GM12878 (cell line): ENCODE data around the gene RNF148. TPM values are rescaled to one million over a fixed set of nuclear protein-coding genes. Genes with fewer than 3 reads are reported as not detected.

Experiments
- ATAC-seq: fragments of 200-7000 bp; cut with Tn5 transposase; 3 replicates; pipeline ENCODE4 v1.9.1; 2020; ENCODE audit warnings: mild to moderate bottlenecking, moderate library complexity
- BruUV-seq: library from RNA; stranded (reverse); fragments of 400-500 nt; replicated peaks from 2 replicates; lab custom pipeline; 2021; lab: Mats Ljungman, UMichigan
- CTCF ChIA-PET: fragments of 300-600 bp; sonication (Branson Sonifier 250); formaldehyde crosslinking; extraction: SDS; loops from one replicate; lab custom pipeline; 2021; ENCODE audit warnings: inconsistent platforms; lab: Yijun Ruan, JAX
- POLR2A ChIA-PET: fragments of 350-600 bp; formaldehyde crosslinking; extraction: SDS; loops from one replicate; lab custom pipeline; 2021; ENCODE audit warnings: inconsistent platforms; lab: Charles Lee
- RAD21 ChIA-PET: fragments of 300-600 bp; sonication (Branson Sonifier 250); formaldehyde crosslinking; loops from one replicate; lab custom pipeline; 2023; ENCODE audit warnings: antibody characterized with exemption; ENCODE audit not compliant: unreplicated experiment; lab: Charles Lee
- SMC1A ChIA-PET: fragments of 300-600 bp; sonication (Branson Sonifier 250); formaldehyde crosslinking; loops from one replicate; lab custom pipeline; 2023; ENCODE audit not compliant: unreplicated experiment, uncharacterized antibody; lab: Charles Lee
- DNase-seq: peaks from one replicate; pipeline ENCODE4 v3.0.0-alpha.2; 2011; ENCODE audit warnings: low read depth, low spot score
- FAIRE-seq: peaks from 3 replicates; lab custom pipeline; 2011; peaks lifted over from hg19 to GRCh38; lab: Jason Lieb, UNC
- H2AFZ ChIP-seq: 2 replicates; pipeline ENCODE4 v1.6.0; 2011; ENCODE audit warnings: low read depth, low read length, control low read depth; ENCODE audit not compliant: control insufficient read depth
- H3K27ac ChIP-seq: 2 replicates; pipeline ENCODE4 v1.5.1; 2011; ENCODE audit warnings: control low read depth; ENCODE audit not compliant: control insufficient read depth, insufficient read depth
- H3K27me3 ChIP-seq, 2 experiments: replicated peaks in 1 of 2; 2 replicates each; pipeline versions ENCODE4 v1.6.0 to v1.6.1; 2011; ENCODE audit warnings: low read length in 1 of 2; ENCODE audit not compliant: control insufficient read depth in 2 of 2, insufficient read depth in 2 of 2
- H3K36me3 ChIP-seq, 2 experiments: 2 replicates each; pipeline ENCODE4 v1.5.1; 2011; ENCODE audit warnings: low read length in 1 of 2; ENCODE audit not compliant: control insufficient read depth in 2 of 2, insufficient read depth in 2 of 2
- H3K4me1 ChIP-seq: 2 replicates; pipeline ENCODE4 v1.6.1; 2011; ENCODE audit warnings: mild to moderate bottlenecking, low read length, moderate library complexity, mixed read lengths; ENCODE audit not compliant: control insufficient read depth, insufficient read depth
- H3K4me2 ChIP-seq: 2 replicates; pipeline ENCODE4 v1.6.0; 2011; ENCODE audit warnings: control low read depth; ENCODE audit not compliant: control insufficient read depth, insufficient read depth
- H3K4me3 ChIP-seq: fragments of 200-600 bp; sonication (generic); 2 replicates; pipeline ENCODE4 v1.5.1; 2016
- H3K79me2 ChIP-seq: 2 replicates; pipeline ENCODE4 v1.6.0; 2011; ENCODE audit warnings: low read length; ENCODE audit not compliant: control insufficient read depth, insufficient read depth
- H3K9ac ChIP-seq: 2 replicates; pipeline ENCODE4 v1.8.0; 2011; ENCODE audit warnings: low read length, control low read depth, mixed read lengths; ENCODE audit not compliant: control insufficient read depth, insufficient read depth
- H3K9me3 ChIP-seq: replicated peaks from 3 replicates; pipeline ENCODE4 v1.5.1; 2011; ENCODE audit warnings: mild to moderate bottlenecking, low read length; ENCODE audit not compliant: control insufficient read depth, insufficient read depth
- H4K20me1 ChIP-seq: 2 replicates; pipeline ENCODE4 v1.6.0; 2011; ENCODE audit not compliant: control insufficient read depth, insufficient read depth
- ATF3 ChIP-seq: IDR thresholded peaks from 2 replicates; pipeline ENCODE4 v1.6.1; 2011; ENCODE audit warnings: low read depth, mild to moderate bottlenecking, low read length, moderate library complexity, borderline replicate concordance; ENCODE audit errors: extremely low read depth
- CEBPB ChIP-seq, 2 experiments: fragments of 150-350 bp in 1 of 2; IDR thresholded peaks; 2 replicates each; pipeline ENCODE4 v1.6.1; 2012 to 2014; ENCODE audit warnings: low read depth in 2 of 2, low read length in 2 of 2, borderline replicate concordance in 1 of 2, inconsistent platforms in 1 of 2
- CHD2 ChIP-seq: IDR thresholded peaks from 2 replicates; pipeline ENCODE4 v1.6.1; 2011; ENCODE audit warnings: low read depth, low read length, improper control_type of control experiment, borderline replicate concordance
- EGR1 ChIP-seq, 2 experiments: IDR thresholded peaks; 1 replicate in 1 of 2; 2 replicates in 1 of 2; pipeline ENCODE4 v1.6.1; 2011 to 2012; ENCODE audit warnings: low read depth in 2 of 2, low read length in 2 of 2, borderline replicate concordance in 1 of 2, mild to moderate bottlenecking in 1 of 2, moderate library complexity in 1 of 2
- MYB ChIP-seq: fragments of 150-350 bp; IDR thresholded peaks from 2 replicates; pipeline ENCODE4 v1.6.1; 2014; ENCODE audit warnings: mild to moderate bottlenecking, low read depth, low read length, borderline replicate concordance
- RCOR1 ChIP-seq: conservative IDR thresholded peaks from 2 replicates; pipeline ENCODE4 v1.6.1; 2012; ENCODE audit warnings: low read depth, low read length, improper control_type of control experiment
- SREBF1 ChIP-seq: IDR thresholded peaks from 2 replicates; pipeline ENCODE4 v1.6.1; 2012; ENCODE audit warnings: mild to moderate bottlenecking, low read length
- SREBF2 ChIP-seq: IDR thresholded peaks from 2 replicates; pipeline ENCODE4 v1.6.1; 2012; ENCODE audit warnings: mild to moderate bottlenecking, low read length
- STAT3 ChIP-seq: IDR thresholded peaks from 2 replicates; pipeline ENCODE4 v1.6.1; 2011; ENCODE audit warnings: low read depth, low read length, improper control_type of control experiment
- TCF7 ChIP-seq: IDR thresholded peaks from 2 replicates; pipeline ENCODE4 v1.6.1; 2014; ENCODE audit warnings: antibody characterized with exemption, borderline replicate concordance
- ZNF384 ChIP-seq: IDR thresholded peaks from 2 replicates; pipeline ENCODE4 v1.6.1; 2012; ENCODE audit warnings: low read depth, mild to moderate bottlenecking, low read length, improper control_type of control experiment, borderline replicate concordance
- WGBS: methylation state at CpG from one replicate; pipeline ENCODE4 v1.1.6; 2016; ENCODE audit warnings: low lambda C conversion rate; ENCODE audit not compliant: insufficient replicate concordance, insufficient coverage; ENCODE audit errors: missing lambda C conversion rate; 5-methylcytosine and 5-hydroxymethylcytosine counted together
- in situ Hi-C: fragments of 300-500 bp; cut with MboI; formaldehyde crosslinking; loops from 9 replicates; pipeline ENCODE4 v1.14.3; 2018; ENCODE audit warnings: mixed read lengths
- intact Hi-C: fragments of 100-400 bp; cut with micrococcal nuclease; formaldehyde crosslinking; loops from one replicate; pipeline ENCODE4 v1.14.2; 2022; ENCODE audit not compliant: unreplicated experiment
- polyA plus RNA-seq, 11 experiments: library from polyadenylated mRNA; depleted of rRNA in 4 of 11; unstranded in 6 of 11; stranded (reverse) in 5 of 11; fragments of >200 nt; fragmentation: Nextera tagmentation in 4 of 11; fragmentation: Illumina TruSeq in 1 of 11; extraction: Ambion mirVana in 4 of 11; extraction: Trizol in 1 of 11; gene quantifications; 1 replicate in 1 of 11; 2 replicates in 10 of 11; pipeline versions ENCODE4 v1.2.1 to v1.2.3, GENCODE V29; 2011 to 2016; ENCODE audit warnings: inconsistent platforms in 2 of 11, missing spikeins in 2 of 11, low read depth in 1 of 11
- total RNA-seq, 4 experiments: library from RNA; depleted of rRNA in 3 of 4; stranded (reverse); fragments of >200 nt in 3 of 4; fragmentation: Illumina TruSeq in 1 of 4; extraction: Trizol in 1 of 4; gene quantifications; 2 replicates each; pipeline versions ENCODE4 v1.2.1 to v1.2.3, GENCODE V29; 2013 to 2021
- TF ChIP-seq, protein P1 (sequence below): fragments of 450-650 bp; formaldehyde crosslinking; IDR thresholded peaks from 2 replicates; pipeline ENCODE4 v1.4.0; 2022; ENCODE audit warnings: mild to moderate bottlenecking, moderate library complexity
- TF ChIP-seq, protein P2 (sequence below): fragments of 150-350 bp; IDR thresholded peaks from 2 replicates; pipeline ENCODE4 v1.6.1; 2014; ENCODE audit warnings: mild to moderate bottlenecking, low read depth, low read length
- TF ChIP-seq, protein P3 (sequence below): IDR thresholded peaks from 2 replicates; pipeline ENCODE4 v1.6.1; 2012; ENCODE audit warnings: low read depth, low read length, improper control_type of control experiment

Gene RNF148
- total and polyA plus RNA-seq, 10 of the 15 experiments (the other 5 are each of a cell fraction or from before 2014, with no cell fraction given) = 0.06 to 0.22 (median 0.17) TPM; not detected in 7

DNA sequence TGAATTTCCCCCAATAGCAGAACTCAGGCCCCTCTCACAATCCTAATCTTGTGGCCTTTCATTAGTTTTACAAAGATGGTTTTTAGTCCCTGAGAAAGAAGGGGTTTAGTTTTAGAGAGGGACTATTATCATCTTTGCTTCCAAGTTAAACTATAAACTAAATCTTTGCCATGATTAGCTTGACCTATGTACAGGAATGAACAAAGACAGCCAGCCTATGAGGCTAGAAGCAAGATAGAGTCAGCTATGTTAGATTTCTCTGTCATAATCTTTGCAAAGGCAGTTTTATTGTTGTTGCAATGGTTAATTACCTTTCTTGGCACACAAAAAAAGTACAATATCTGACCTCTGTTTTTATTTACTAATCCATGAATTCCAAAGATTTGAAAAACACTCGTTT is 22.9 kb downstream of the RNF148 start:
- SMC1A ChIA-PET = interaction anchor here (0.9 kb wide), 1 partner anchor 12 kb away, joined by 3 read pairs; no protein-coding TSS in a partner anchor
- no peak overlapping the region for H3K4me3 ChIP-seq
- no peaks in the 10 kb centered on the region for H3K79me2 ChIP-seq
- RAD21 ChIA-PET = no interaction called here
- in situ Hi-C loops (no loop called here), intact Hi-C loops (loop anchor here (10.0 kb wide), 1 partner anchor 375 kb away; no protein-coding TSS in a partner anchor)
- 36% methylated on average over 1 of the region's 1 CpG for WGBS
- H4K20me1 ChIP-seq = no peaks in the 10 kb centered on the region
- no peak overlapping the region for H3K9ac ChIP-seq
- H3K4me1 ChIP-seq = no peaks in the 10 kb centered on the region
- TF ChIP-seq, protein P1, sequence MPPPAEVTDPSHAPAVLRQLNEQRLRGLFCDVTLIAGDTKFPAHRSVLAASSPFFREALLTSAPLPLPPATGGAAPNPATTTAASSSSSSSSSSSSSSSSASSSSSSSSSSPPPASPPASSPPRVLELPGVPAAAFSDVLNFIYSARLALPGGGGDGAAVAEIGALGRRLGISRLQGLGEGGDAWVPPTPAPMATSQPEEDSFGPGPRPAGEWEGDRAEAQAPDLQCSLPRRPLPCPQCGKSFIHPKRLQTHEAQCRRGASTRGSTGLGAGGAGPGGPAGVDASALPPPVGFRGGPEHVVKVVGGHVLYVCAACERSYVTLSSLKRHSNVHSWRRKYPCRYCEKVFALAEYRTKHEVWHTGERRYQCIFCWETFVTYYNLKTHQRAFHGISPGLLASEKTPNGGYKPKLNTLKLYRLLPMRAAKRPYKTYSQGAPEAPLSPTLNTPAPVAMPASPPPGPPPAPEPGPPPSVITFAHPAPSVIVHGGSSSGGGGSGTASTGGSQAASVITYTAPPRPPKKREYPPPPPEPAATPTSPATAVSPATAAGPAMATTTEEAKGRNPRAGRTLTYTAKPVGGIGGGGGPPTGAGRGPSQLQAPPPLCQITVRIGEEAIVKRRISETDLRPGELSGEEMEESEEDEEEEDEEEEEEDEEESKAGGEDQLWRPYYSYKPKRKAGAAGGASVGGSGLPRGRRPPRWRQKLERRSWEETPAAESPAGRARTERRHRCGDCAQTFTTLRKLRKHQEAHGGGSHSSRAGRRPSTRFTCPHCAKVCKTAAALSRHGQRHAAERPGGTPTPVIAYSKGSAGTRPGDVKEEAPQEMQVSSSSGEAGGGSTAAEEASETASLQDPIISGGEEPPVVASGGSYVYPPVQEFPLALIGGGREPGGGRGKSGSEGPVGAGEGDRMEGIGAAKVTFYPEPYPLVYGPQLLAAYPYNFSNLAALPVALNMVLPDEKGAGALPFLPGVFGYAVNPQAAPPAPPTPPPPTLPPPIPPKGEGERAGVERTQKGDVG = no peak
- TF ChIP-seq EGR1 (IDR thresholded peaks at IDR 0.05; ENCODE audit: borderline replicate concordance in 1 of 2, low read depth in 2 of 2, low read length in 2 of 2) (no peak), STAT3 (no peak), ATF3 (no peak), MYB (no peak), SREBF1 (no peak), ZNF384 (no peak), CEBPB (IDR thresholded peaks at IDR 0.05; ENCODE audit: borderline replicate concordance in 1 of 2, low read depth in 2 of 2, low read length in 2 of 2) (no peak), RCOR1 (no peak), SREBF2 (no peak), CHD2 (no peak), TCF7 (no peak)
- TF ChIP-seq, protein P2, sequence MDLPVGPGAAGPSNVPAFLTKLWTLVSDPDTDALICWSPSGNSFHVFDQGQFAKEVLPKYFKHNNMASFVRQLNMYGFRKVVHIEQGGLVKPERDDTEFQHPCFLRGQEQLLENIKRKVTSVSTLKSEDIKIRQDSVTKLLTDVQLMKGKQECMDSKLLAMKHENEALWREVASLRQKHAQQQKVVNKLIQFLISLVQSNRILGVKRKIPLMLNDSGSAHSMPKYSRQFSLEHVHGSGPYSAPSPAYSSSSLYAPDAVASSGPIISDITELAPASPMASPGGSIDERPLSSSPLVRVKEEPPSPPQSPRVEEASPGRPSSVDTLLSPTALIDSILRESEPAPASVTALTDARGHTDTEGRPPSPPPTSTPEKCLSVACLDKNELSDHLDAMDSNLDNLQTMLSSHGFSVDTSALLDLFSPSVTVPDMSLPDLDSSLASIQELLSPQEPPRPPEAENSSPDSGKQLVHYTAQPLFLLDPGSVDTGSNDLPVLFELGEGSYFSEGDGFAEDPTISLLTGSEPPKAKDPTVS = no peak
- TF ChIP-seq, protein P3, sequence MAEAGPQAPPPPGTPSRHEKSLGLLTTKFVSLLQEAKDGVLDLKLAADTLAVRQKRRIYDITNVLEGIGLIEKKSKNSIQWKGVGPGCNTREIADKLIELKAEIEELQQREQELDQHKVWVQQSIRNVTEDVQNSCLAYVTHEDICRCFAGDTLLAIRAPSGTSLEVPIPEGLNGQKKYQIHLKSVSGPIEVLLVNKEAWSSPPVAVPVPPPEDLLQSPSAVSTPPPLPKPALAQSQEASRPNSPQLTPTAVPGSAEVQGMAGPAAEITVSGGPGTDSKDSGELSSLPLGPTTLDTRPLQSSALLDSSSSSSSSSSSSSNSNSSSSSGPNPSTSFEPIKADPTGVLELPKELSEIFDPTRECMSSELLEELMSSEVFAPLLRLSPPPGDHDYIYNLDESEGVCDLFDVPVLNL = no peak
- TF ChIP-seq, all 136 proteins: peak for 0
- H3K9me3 ChIP-seq = no peaks in the 10 kb centered on the region
- no peak overlapping the region for H3K27ac ChIP-seq
- no peak overlapping the region for H2AFZ ChIP-seq
- no peak overlapping the region for H3K4me2 ChIP-seq
- ATAC-seq (no peak), FAIRE-seq (no peak), DNase-seq (no peak)
- CTCF ChIA-PET = interaction anchor here (1.2 kb wide), 1 partner anchor 10 kb away, joined by 4 read pairs; no protein-coding TSS in a partner anchor
- H3K27me3 ChIP-seq = no peaks in the 10 kb centered on the region
- H3K36me3 ChIP-seq = no peaks in the 10 kb centered on the region
- BruUV-seq = no TSS peak
- POLR2A ChIA-PET = no interaction called here
